GM23248 (cell line): ENCODE data around the gene EDIL3. TPM values are rescaled to one million over a fixed set of nuclear protein-coding genes. Genes with fewer than 3 reads are reported as not detected.
"Not testable (repeated sequence)": the region's sequence is repeated elsewhere in the genome, so short reads cannot be mapped to it uniquely, and the experiment has no call there.

Experiments used
- DNase-seq: peaks from one replicate; pipeline ENCODE4 v3.0.0-alpha.2; 2015
- H2AFZ ChIP-seq: fragments of 200-600 bp; sonication (generic); 2 replicates; pipeline ENCODE4 v1.6.1; 2016; ENCODE audit warnings: antibody characterized with exemption
- H3F3A ChIP-seq: fragments of 200-600 bp; sonication (generic); 2 replicates; pipeline ENCODE4 v1.6.1; 2016; ENCODE audit warnings: mild to moderate bottlenecking, antibody characterized with exemption, mixed run types; ENCODE audit not compliant: insufficient read depth
- H3K27ac ChIP-seq: fragments of 200-600 bp; sonication (generic); 2 replicates; pipeline ENCODE4 v1.5.1; 2016; ENCODE audit warnings: mild to moderate bottlenecking
- H3K27me3 ChIP-seq: fragments of 200-600 bp; sonication (generic); replicated peaks from 2 replicates; pipeline ENCODE4 v1.6.1; 2016; ENCODE audit warnings: mild to moderate bottlenecking; ENCODE audit not compliant: insufficient read depth
- H3K36me3 ChIP-seq: fragments of 200-600 bp; sonication (generic); 2 replicates; pipeline ENCODE4 v1.6.1; 2016; ENCODE audit warnings: low read depth, mild to moderate bottlenecking
- H3K4me1 ChIP-seq: fragments of 200-600 bp; sonication (generic); 2 replicates; pipeline ENCODE4 v1.6.1; 2016; ENCODE audit warnings: mild to moderate bottlenecking; ENCODE audit not compliant: insufficient read depth
- H3K4me2 ChIP-seq: fragments of 200-600 bp; sonication (generic); one replicate; pipeline ENCODE4 v1.6.1; 2016; ENCODE audit warnings: mild to moderate bottlenecking; ENCODE audit not compliant: unreplicated experiment
- H3K4me3 ChIP-seq: fragments of 200-600 bp; sonication (generic); 2 replicates; pipeline ENCODE4 v1.5.1; 2016; ENCODE audit warnings: mild to moderate bottlenecking
- H3K79me2 ChIP-seq: fragments of 200-600 bp; sonication (generic); 2 replicates; pipeline ENCODE4 v1.6.1; 2016; ENCODE audit warnings: mild to moderate bottlenecking; ENCODE audit not compliant: insufficient read depth
- H3K9ac ChIP-seq: fragments of 200-600 bp; sonication (generic); 2 replicates; pipeline ENCODE4 v1.6.1; 2016; ENCODE audit warnings: mild to moderate bottlenecking
- H3K9me2 ChIP-seq: fragments of 200-600 bp; sonication (generic); 2 replicates; pipeline ENCODE4 v1.6.1; 2016; ENCODE audit warnings: mixed run types, mild to moderate bottlenecking, moderate library complexity; ENCODE audit not compliant: insufficient read depth
- H3K9me3 ChIP-seq: fragments of 200-600 bp; sonication (generic); one replicate; pipeline ENCODE4 v1.6.1; 2017; ENCODE audit warnings: low read depth
- H4K20me1 ChIP-seq: fragments of 200-600 bp; sonication (generic); 2 replicates; pipeline ENCODE4 v1.6.0; 2016; ENCODE audit not compliant: insufficient read depth
- EZH2 ChIP-seq: fragments of 200-600 bp; sonication (generic); IDR thresholded peaks from 2 replicates; pipeline ENCODE4 v1.6.1; 2018; ENCODE audit warnings: antibody characterized with exemption, mild to moderate bottlenecking; ENCODE audit not compliant: insufficient read depth, poor library complexity, severe bottlenecking
- EZH2phosphoT487 ChIP-seq: fragments of 200-600 bp; sonication (generic); IDR thresholded peaks from 2 replicates; pipeline ENCODE4 v1.6.1; 2018; ENCODE audit warnings: antibody characterized with exemption, moderate library complexity, mild to moderate bottlenecking, low read depth; ENCODE audit not compliant: insufficient read depth
- WGBS, 2 experiments: methylation state at CpG; one replicate each; pipeline ENCODE4 v1.1.6; 2015 to 2017; ENCODE audit warnings: low lambda C conversion rate in 2 of 2, low coverage in 1 of 2; ENCODE audit errors: missing lambda C conversion rate in 2 of 2; 5-methylcytosine and 5-hydroxymethylcytosine counted together
- in situ Hi-C: fragments of 300-500 bp; cut with MboI; formaldehyde crosslinking; loops from 2 replicates; pipeline ENCODE4 v1.15.0; 2020
- polyA plus RNA-seq: library from polyadenylated mRNA; unstranded; fragments of >200 nt; fragmentation: Nextera tagmentation; extraction: Ambion mirVana; gene quantifications from 2 replicates; pipeline ENCODE4 v1.2.1, GENCODE V29; 2016
- total RNA-seq: library from RNA; depleted of rRNA; stranded (reverse); fragments of >200 nt; shearing (Covaris generic); gene quantifications from 2 replicates; pipeline ENCODE4 v1.2.3, GENCODE V29; 2014

Gene EDIL3
- total and polyA plus RNA-seq, 2 experiments from 2014 or later, result 17.7 to 24.1 TPM

DNA sequence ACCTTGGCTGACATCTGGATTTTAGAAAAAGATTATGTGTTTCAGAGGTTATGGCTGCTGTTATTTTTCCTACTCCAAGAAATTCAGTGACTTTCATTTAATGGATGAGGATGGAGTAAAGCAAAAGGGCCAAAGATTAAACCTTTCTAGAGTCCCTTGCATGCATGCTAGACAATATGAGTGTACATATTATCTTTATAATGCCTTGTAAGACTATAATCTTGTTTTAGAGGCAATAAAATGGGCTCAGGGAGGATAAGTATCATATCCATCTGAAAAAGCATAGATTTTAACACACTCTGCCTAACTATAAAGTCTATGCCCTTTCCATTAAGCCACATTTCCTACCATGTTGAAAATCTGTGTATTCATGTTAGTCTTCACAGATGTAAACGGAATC lies 199.8 kb downstream of the EDIL3 start:
- Histone ChIP-seq H3K36me3 (no peaks in the 10 kb centered on the region), H3F3A (no peaks in the 10 kb centered on the region), H3K4me2 (no peak overlapping the region), H2AFZ (no peak overlapping the region), H4K20me1 (no peaks in the 10 kb centered on the region), H3K79me2 (no peaks in the 10 kb centered on the region), H3K4me3 (no peak overlapping the region), H3K27me3 (no peaks in the 10 kb centered on the region), H3K27ac (no peak overlapping the region), H3K9ac (no peak overlapping the region), H3K4me1 (no peaks in the 10 kb centered on the region), H3K9me3 (no peaks in the 10 kb centered on the region), H3K9me2 (no peaks in the 10 kb centered on the region)
- DNase-seq, result no peak
- in situ Hi-C loops, result no loop called here
- 28 to 33% methylated on average over 1 of the region's 1 CpG for WGBS, 2 experiments
- TF ChIP-seq EZH2 (no peak), EZH2phosphoT487 (no peak)

DNA sequence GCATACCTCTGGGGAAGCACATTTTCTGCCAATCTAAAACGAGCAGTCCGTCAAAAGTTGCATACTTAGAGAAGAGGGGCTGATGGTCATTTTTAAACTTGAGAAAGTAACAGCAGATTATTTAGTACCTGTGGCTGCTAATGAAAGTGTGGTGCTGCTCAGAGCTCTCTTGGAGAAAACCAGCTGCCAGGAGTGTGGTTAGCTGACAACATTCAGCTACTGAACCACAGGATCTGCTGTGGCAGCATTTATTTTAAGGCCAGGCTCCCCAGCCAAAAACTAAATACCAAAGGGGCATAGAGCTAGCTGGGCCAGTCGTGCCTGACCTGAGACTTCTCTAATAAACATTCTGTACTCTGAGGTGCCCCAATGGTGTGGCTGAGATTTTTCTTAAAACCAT lies 203.6 kb downstream of the EDIL3 start:
- H2AFZ ChIP-seq, result no peak overlapping the region
- no peaks in the 10 kb centered on the region for H3F3A ChIP-seq
- no peaks in the 10 kb centered on the region for H3K27me3 ChIP-seq
- no peak overlapping the region for H3K9ac ChIP-seq
- no peaks in the 10 kb centered on the region for H4K20me1 ChIP-seq
- no peaks in the 10 kb centered on the region for H3K36me3 ChIP-seq
- no peak overlapping the region for H3K4me3 ChIP-seq
- H3K9me2 ChIP-seq, result no peaks in the 10 kb centered on the region
- no peak for TF ChIP-seq EZH2phosphoT487
- TF ChIP-seq EZH2, result no peak
- in situ Hi-C loops, result no loop called here
- 23 to 32% methylated on average over 3 of the region's 3 CpGs for WGBS, 2 experiments
- H3K27ac ChIP-seq, result no peak overlapping the region
- H3K4me2 ChIP-seq, result no peak overlapping the region
- H3K4me1 ChIP-seq, result no peaks in the 10 kb centered on the region
- DNase-seq, result no peak
- H3K9me3 ChIP-seq, result no peaks in the 10 kb centered on the region
- no peaks in the 10 kb centered on the region for H3K79me2 ChIP-seq

DNA sequence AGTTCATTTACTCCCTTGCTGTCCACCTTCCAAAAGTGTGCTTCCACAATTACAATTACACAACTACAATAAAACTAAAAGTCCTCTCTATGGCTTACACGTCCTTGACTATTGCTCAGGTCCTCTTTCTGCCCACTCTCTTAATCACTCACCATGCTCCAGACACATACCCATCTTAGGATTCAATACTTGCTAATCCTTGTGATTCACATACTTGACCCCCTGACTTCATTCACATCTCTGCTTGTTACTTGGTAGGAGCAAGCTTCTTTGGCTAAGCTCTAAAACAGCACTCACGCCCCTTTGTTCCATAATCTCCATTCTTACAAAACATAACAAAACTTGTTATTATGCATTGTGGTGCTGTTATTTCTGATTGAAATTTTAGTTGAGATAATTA lies 215.8 kb downstream of the EDIL3 start:
- Histone ChIP-seq H3K9me3 (no peaks in the 10 kb centered on the region), H3K4me2 (no peak overlapping the region), H3K27me3 (no peaks in the 10 kb centered on the region), H4K20me1 (no peaks in the 10 kb centered on the region), H3K4me1 (no peaks in the 10 kb centered on the region), H3K4me3 (no peak overlapping the region), H3K27ac (no peak overlapping the region), H3K9me2 (0 out of 2 replicates have a peak, but pooled peaks cover 3% of the 10 kb centered on the region), H3K9ac (no peak overlapping the region), H2AFZ (no peak overlapping the region), H3F3A (no peaks in the 10 kb centered on the region), H3K36me3 (no peaks in the 10 kb centered on the region), H3K79me2 (no peaks in the 10 kb centered on the region)
- 31 to 39% methylated on average over 2 of the region's 2 CpGs for WGBS, 2 experiments
- in situ Hi-C loops, result no loop called here
- no peak for DNase-seq
- TF ChIP-seq EZH2 (no peak), EZH2phosphoT487 (no peak)

- no peaks in the 10 kb centered on the region for H3K4me1 ChIP-seq
- no peaks in the 10 kb centered on the region for H3K36me3 ChIP-seq
- DNase-seq, result no peak
Observed at GRCh38 chr5:84163671-84164070, 221.0 kb downstream of the EDIL3 start.

GRCh38 chr5:84162695-84163094 lies 222.0 kb downstream of the EDIL3 start:
- no peak for DNase-seq
- Histone ChIP-seq H4K20me1 (no peaks in the 10 kb centered on the region), H3K27ac (no peak overlapping the region), H3K4me1 (no peaks in the 10 kb centered on the region), H3K9me3 (no peaks in the 10 kb centered on the region), H3K79me2 (no peaks in the 10 kb centered on the region), H3F3A (no peaks in the 10 kb centered on the region), H2AFZ (no peak overlapping the region), H3K27me3 (peaks cover 3% of the 10 kb centered on the region; the same call in 1 of the 2 replicates), H3K9me2 (no peaks in the 10 kb centered on the region), H3K36me3 (no peaks in the 10 kb centered on the region), H3K4me2 (no peak overlapping the region), H3K9ac (no peak overlapping the region), H3K4me3 (no peak overlapping the region)
- 5 to 6% methylated on average over 1 of the region's 1 CpG for WGBS, 2 experiments
- TF ChIP-seq EZH2 (no peak), EZH2phosphoT487 (no peak)
- in situ Hi-C loops, result no loop called here

More at GRCh38 chr5:84163671-84164070, 221.0 kb downstream of the EDIL3 start:
- Histone ChIP-seq H3K79me2 (no peaks in the 10 kb centered on the region), H3K27ac (no peak overlapping the region), H2AFZ (no peak overlapping the region), H3K4me3 (no peak overlapping the region), H4K20me1 (no peaks in the 10 kb centered on the region), H3K4me2 (no peak overlapping the region), H3K9me2 (no peaks in the 10 kb centered on the region), H3F3A (no peaks in the 10 kb centered on the region), H3K27me3 (no peaks in the 10 kb centered on the region), H3K9me3 (no peaks in the 10 kb centered on the region), H3K9ac (no peak overlapping the region)
- in situ Hi-C loops, result no loop called here
- WGBS, 2 experiments, result 32 to 36% methylated on average over 1 of the region's 1 CpG
- TF ChIP-seq EZH2 (no peak), EZH2phosphoT487 (no peak)

DNA sequence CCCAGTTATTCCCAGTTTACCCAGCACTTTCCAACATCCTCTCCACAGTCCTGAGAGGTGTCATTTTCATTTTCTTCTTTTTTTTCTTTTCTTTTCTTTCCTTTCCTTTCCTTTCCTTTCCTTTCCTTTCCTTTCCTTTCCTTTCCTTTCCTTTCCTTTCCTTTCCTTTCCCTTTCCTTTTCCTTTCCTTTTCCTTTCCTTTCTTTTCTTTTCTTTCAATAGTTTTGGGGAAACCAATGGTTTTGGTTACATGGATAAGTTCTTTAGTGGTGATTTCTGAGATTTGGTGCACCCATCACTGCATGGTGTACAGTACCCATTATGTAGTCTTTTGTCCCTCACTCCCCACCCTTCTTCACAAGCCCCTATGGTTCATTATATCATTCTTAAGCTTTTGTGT lies 224.0 kb downstream of the EDIL3 start:
- H3K4me3 ChIP-seq, H3K9me3 ChIP-seq, H3K4me2 ChIP-seq, in situ Hi-C loops, H3K36me3 ChIP-seq, H3K27ac ChIP-seq, DNase-seq, H4K20me1 ChIP-seq, H2AFZ ChIP-seq, H3K79me2 ChIP-seq, H3K4me1 ChIP-seq, H3K9ac ChIP-seq, H3F3A ChIP-seq, H3K9me2 ChIP-seq: not testable (repeated sequence)
- H3K27me3 ChIP-seq, result peaks cover 10% of the 10 kb centered on the region; the same call in 1 of the 2 replicates
